IMR-90 (cell line): ENCODE measurements around the gene CTSC.

Source experiments
- CEBPB ChIP-seq: IDR thresholded peaks from 2 replicates; pipeline ENCODE4 v1.6.1; 2012; ENCODE audit warnings: low read depth, low read length, improper control_type of control experiment
- CHD1 ChIP-seq: IDR thresholded peaks from 2 replicates; pipeline ENCODE4 v1.6.1; 2012; ENCODE audit warnings: low read depth, low read length, improper control_type of control experiment
- CTCF ChIP-seq: conservative IDR thresholded peaks from 2 replicates; pipeline ENCODE4 v1.5.1; 2012; ENCODE audit warnings: mild to moderate bottlenecking, low read depth, low read length, improper control_type of control experiment
- ELK1 ChIP-seq: fragments of 150-350 bp; IDR thresholded peaks from 2 replicates; pipeline ENCODE4 v1.6.1; 2016; ENCODE audit warnings: low read depth, mild to moderate bottlenecking, low read length, moderate library complexity, borderline replicate concordance
- FOS ChIP-seq: fragments of 150-350 bp; IDR thresholded peaks from 2 replicates; pipeline ENCODE4 v1.6.1; 2016; ENCODE audit warnings: low read depth, low read length
- MAFK ChIP-seq: IDR thresholded peaks from 2 replicates; pipeline ENCODE4 v1.6.1; 2012; ENCODE audit warnings: low read depth, low read length, improper control_type of control experiment
- MAZ ChIP-seq: IDR thresholded peaks from 2 replicates; pipeline ENCODE4 v1.6.1; 2012; ENCODE audit warnings: low read depth, mild to moderate bottlenecking, low read length, improper control_type of control experiment, moderate library complexity, borderline replicate concordance
- MXI1 ChIP-seq: IDR thresholded peaks from 2 replicates; pipeline ENCODE4 v1.6.1; 2012; ENCODE audit warnings: low read depth, mild to moderate bottlenecking, low read length, moderate library complexity, borderline replicate concordance
- NFE2L2 ChIP-seq: fragments of 150-350 bp; IDR thresholded peaks from 2 replicates; pipeline ENCODE4 v1.6.1; 2016; ENCODE audit warnings: low read depth, mild to moderate bottlenecking, low read length
- POLR2A ChIP-seq: IDR thresholded peaks from 2 replicates; pipeline ENCODE4 v1.6.1; 2012; ENCODE audit warnings: mild to moderate bottlenecking, low read depth, low read length
- RAD21 ChIP-seq: IDR thresholded peaks from 2 replicates; pipeline ENCODE4 v1.6.1; 2012; ENCODE audit warnings: low read length, improper control_type of control experiment
- RFX5 ChIP-seq: IDR thresholded peaks from 2 replicates; pipeline ENCODE4 v1.8.0; 2012; ENCODE audit warnings: low read depth, mild to moderate bottlenecking, low read length, moderate library complexity
- SMC3 ChIP-seq: fragments of 150-350 bp; IDR thresholded peaks from 2 replicates; pipeline ENCODE4 v1.6.1; 2016; ENCODE audit warnings: low read depth, mild to moderate bottlenecking, antibody characterized with exemption, low read length, moderate library complexity
- USF2 ChIP-seq: fragments of 150-350 bp; IDR thresholded peaks from 2 replicates; pipeline ENCODE4 v1.6.1; 2017; ENCODE audit warnings: mild to moderate bottlenecking, antibody characterized with exemption, low read length, low read depth

DNA sequence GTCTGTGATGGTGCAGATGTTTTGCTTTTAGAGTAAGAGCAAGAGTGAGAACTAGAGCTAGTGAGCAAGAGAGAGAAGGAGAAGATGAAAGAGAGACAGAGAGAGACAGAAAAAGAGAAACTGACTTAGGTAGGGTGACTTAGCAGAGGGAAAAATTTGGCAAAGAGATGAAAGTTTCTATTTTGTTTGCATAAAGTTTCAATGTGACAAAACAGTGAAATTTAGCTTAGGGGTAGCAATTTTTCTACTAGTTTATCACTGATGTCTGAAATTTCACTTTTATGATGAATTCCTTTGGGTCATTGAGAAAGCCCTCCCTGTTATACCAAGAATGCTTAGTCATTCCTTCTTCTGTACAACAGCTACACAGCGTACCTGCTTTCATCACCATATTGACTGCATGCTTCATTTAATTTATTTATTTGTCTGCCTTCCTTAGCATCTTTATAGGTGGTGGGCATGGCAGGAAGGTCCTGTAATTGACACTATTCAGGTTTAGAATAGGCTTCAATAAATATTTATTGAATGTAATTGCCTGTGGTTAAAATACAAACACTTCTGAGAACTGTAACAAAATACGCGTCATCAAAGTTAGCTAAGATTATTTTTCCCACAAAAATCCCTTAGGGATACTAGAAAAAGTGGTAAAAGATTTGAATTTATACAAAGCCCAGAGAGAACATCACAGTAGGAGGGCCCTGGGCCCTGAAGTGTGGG lies 19.9 kb upstream of the CTSC start:
- TF ChIP-seq POLR2A = no peak
- TF ChIP-seq CTCF = no peak
- 0 out of 2 replicates have a peak, but pooled peaks have one; percentile 5 for TF ChIP-seq CEBPB
- no peak for TF ChIP-seq RAD21
- no peak for TF ChIP-seq MAZ
- no peak for TF ChIP-seq RFX5
- no peak for TF ChIP-seq USF2
- no peak for TF ChIP-seq FOS
- TF ChIP-seq ELK1 = no peak
- peak; percentile 89 for TF ChIP-seq NFE2L2
- TF ChIP-seq MXI1 = no peak
- 0 out of 2 replicates have a peak, but pooled peaks have one; percentile 5 for TF ChIP-seq MAFK
- no peak for TF ChIP-seq SMC3
- TF ChIP-seq CHD1 = no peak
